Mesendoderm (in vitro differentiated cells): ENCODE results near the gene FRRS1.

Experiments used
- DNase-seq: peaks from one replicate; pipeline ENCODE4 v3.0.0; 2013
- H2AK5ac ChIP-seq: 2 replicates; pipeline ENCODE4 v1.6.1; 2013; ENCODE audit warnings: low read length, inconsistent platforms
- H2BK120ac ChIP-seq: 2 replicates; pipeline ENCODE4 v1.6.1; 2013; ENCODE audit warnings: low read depth, mild to moderate bottlenecking, low read length, moderate library complexity, mixed read lengths
- H2BK15ac ChIP-seq: replicated peaks from 2 replicates; pipeline ENCODE4 v1.6.1; 2013; ENCODE audit warnings: low read depth, mild to moderate bottlenecking, moderate library complexity
- H2BK5ac ChIP-seq: 2 replicates; pipeline ENCODE4 v1.6.1; 2013; ENCODE audit warnings: low read length, inconsistent platforms
- H3K18ac ChIP-seq: 2 replicates; pipeline ENCODE4 v1.6.1; 2013; ENCODE audit warnings: mild to moderate bottlenecking, low read length, mixed read lengths
- H3K23ac ChIP-seq: one replicate; pipeline ENCODE4 v1.6.1; 2013; ENCODE audit warnings: low read length
- H3K27ac ChIP-seq: 2 replicates; pipeline ENCODE4 v1.5.1; 2013; ENCODE audit warnings: low read depth, mild to moderate bottlenecking, inconsistent platforms, low read length, moderate library complexity
- H3K27me3 ChIP-seq: 2 replicates; pipeline ENCODE4 v1.6.1; 2013; ENCODE audit warnings: low read length, control low read depth, mild to moderate bottlenecking, inconsistent platforms; ENCODE audit not compliant: insufficient read depth, poor library complexity
- H3K36me3 ChIP-seq: 2 replicates; pipeline ENCODE4 v1.6.1; 2013; ENCODE audit warnings: low read length, inconsistent platforms; ENCODE audit not compliant: control insufficient read depth, insufficient read depth
- H3K4ac ChIP-seq: one replicate; pipeline ENCODE4 v1.6.1; 2013; ENCODE audit warnings: low read depth, mild to moderate bottlenecking, low read length, moderate library complexity
- H3K4me1 ChIP-seq: 2 replicates; pipeline ENCODE4 v1.6.1; 2013; ENCODE audit warnings: low read depth, low read length, inconsistent platforms; ENCODE audit not compliant: control insufficient read depth
- H3K4me2 ChIP-seq: 2 replicates; pipeline ENCODE4 v1.6.1; 2013; ENCODE audit warnings: low read length
- H3K4me3 ChIP-seq: 2 replicates; pipeline ENCODE4 v1.5.1; 2013; ENCODE audit warnings: mild to moderate bottlenecking, low read length
- H3K56ac ChIP-seq: one replicate; pipeline ENCODE4 v1.6.1; 2013; ENCODE audit warnings: low read length
- H3K79me1 ChIP-seq: 2 replicates; pipeline ENCODE4 v1.6.1; 2013; ENCODE audit warnings: low read length, inconsistent platforms
- H3K79me2 ChIP-seq: 2 replicates; pipeline ENCODE4 v1.6.1; 2013; ENCODE audit warnings: mild to moderate bottlenecking, low read length; ENCODE audit not compliant: control insufficient read depth, insufficient read depth
- H3K9ac ChIP-seq: 2 replicates; pipeline ENCODE4 v1.6.1; 2013; ENCODE audit warnings: low read length, inconsistent platforms
- H4K5ac ChIP-seq: one replicate; pipeline ENCODE4 v1.6.1; 2013; ENCODE audit warnings: low read length
- H4K8ac ChIP-seq: one replicate; pipeline ENCODE4 v1.6.1; 2013; ENCODE audit warnings: low read depth, mild to moderate bottlenecking, control low read depth, low read length, moderate library complexity
- WGBS: extraction: QIAGEN DNeasy Blood & Tissue Kit; methylation state at CpG from one replicate; pipeline ENCODE4 v1.1.7; 2013; ENCODE audit warnings: low lambda C conversion rate, missing lambda C conversion rate; ENCODE audit not compliant: insufficient coverage; ENCODE audit errors: extremely low coverage; 5-methylcytosine and 5-hydroxymethylcytosine counted together

The FRRS1 gene

GRCh38 chr1:99749504-99750347 is 16.7 kb downstream of the FRRS1 start:
- Histone ChIP-seq H4K5ac (no peak overlapping the region), H3K79me2 (peaks cover 1% of the 10 kb centered on the region), H2AK5ac (no peak overlapping the region), H2BK15ac (no peak overlapping the region), H3K56ac (no peak overlapping the region), H3K23ac (no peak overlapping the region), H3K4me3 (no peak overlapping the region), H3K4me1 (no peaks in the 10 kb centered on the region), H3K27me3 (no peaks in the 10 kb centered on the region), H3K4me2 (no peak overlapping the region), H3K4ac (no peak overlapping the region), H3K36me3 (no peaks in the 10 kb centered on the region), H3K27ac (no peak overlapping the region), H3K79me1 (peaks cover 3% of the 10 kb centered on the region), H3K18ac (no peak overlapping the region), H2BK5ac (no peak overlapping the region), H4K8ac (no peak overlapping the region), H2BK120ac (no peak overlapping the region), H3K9ac (no peak overlapping the region)
- DNase-seq: no peak
- WGBS: no CpG with 5 or more reads among the region's 2 CpGs

DNA sequence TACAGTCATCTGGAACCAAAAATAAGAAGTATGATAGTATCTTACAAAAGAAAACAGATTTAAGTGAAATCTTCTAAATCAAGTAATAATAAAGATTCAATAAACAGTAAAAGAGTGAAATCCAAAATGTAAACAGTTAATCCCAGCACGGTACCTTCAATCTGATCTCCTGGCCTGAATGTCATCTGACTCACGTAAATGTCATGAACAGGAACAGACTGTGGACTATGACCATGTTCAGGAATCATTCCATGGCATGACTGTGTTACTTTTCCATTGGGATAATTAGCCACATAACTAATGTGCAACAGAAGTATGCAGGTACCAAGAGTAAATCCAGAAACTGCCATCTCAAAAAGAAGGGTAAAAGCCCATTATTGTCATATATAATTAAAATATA is 18.0 kb downstream of the FRRS1 start:
- H3K36me3 ChIP-seq: no peaks in the 10 kb centered on the region
- no peak for DNase-seq
- no peak overlapping the region for H3K18ac ChIP-seq
- no peak overlapping the region for H3K9ac ChIP-seq
- no peak overlapping the region for H3K23ac ChIP-seq
- H3K4me1 ChIP-seq: no peaks in the 10 kb centered on the region
- H3K56ac ChIP-seq: no peak overlapping the region
- H3K27me3 ChIP-seq: no peaks in the 10 kb centered on the region
- no peak overlapping the region for H3K27ac ChIP-seq
- no peak overlapping the region for H2BK120ac ChIP-seq
- H3K4me3 ChIP-seq: no peak overlapping the region
- no peak overlapping the region for H4K8ac ChIP-seq
- no peak overlapping the region for H2AK5ac ChIP-seq
- H3K79me1 ChIP-seq: peaks cover 2% of the 10 kb centered on the region
- H3K4me2 ChIP-seq: no peak overlapping the region
- H3K4ac ChIP-seq: no peak overlapping the region
- H2BK5ac ChIP-seq: no peak overlapping the region
- no peak overlapping the region for H2BK15ac ChIP-seq
- no peak overlapping the region for H4K5ac ChIP-seq
- WGBS: no CpG with 5 or more reads among the region's 2 CpGs
- no peaks in the 10 kb centered on the region for H3K79me2 ChIP-seq

- no peak overlapping the region for H3K4ac ChIP-seq
- no peak overlapping the region for H3K18ac ChIP-seq
- no peaks in the 10 kb centered on the region for H3K4me1 ChIP-seq
- H2BK5ac ChIP-seq: no peak overlapping the region
- H3K4me3 ChIP-seq: no peak overlapping the region
- H3K56ac ChIP-seq: no peak overlapping the region
- no peaks in the 10 kb centered on the region for H3K27me3 ChIP-seq
- peaks cover 2% of the 10 kb centered on the region for H3K79me1 ChIP-seq
- H3K79me2 ChIP-seq: no peaks in the 10 kb centered on the region
- WGBS: no CpG with 5 or more reads among the region's 2 CpGs
- H3K9ac ChIP-seq: no peak overlapping the region
- no peak overlapping the region for H2AK5ac ChIP-seq
- H3K23ac ChIP-seq: no peak overlapping the region
- H3K36me3 ChIP-seq: no peaks in the 10 kb centered on the region
- H4K8ac ChIP-seq: no peak overlapping the region
- H4K5ac ChIP-seq: no peak overlapping the region
- DNase-seq: no peak
- H3K27ac ChIP-seq: no peak overlapping the region
- H3K4me2 ChIP-seq: no peak overlapping the region
- no peak overlapping the region for H2BK120ac ChIP-seq
- H2BK15ac ChIP-seq: no peak overlapping the region
Measured at GRCh38 chr1:99745684-99746083, 20.8 kb downstream of the FRRS1 start.

DNA sequence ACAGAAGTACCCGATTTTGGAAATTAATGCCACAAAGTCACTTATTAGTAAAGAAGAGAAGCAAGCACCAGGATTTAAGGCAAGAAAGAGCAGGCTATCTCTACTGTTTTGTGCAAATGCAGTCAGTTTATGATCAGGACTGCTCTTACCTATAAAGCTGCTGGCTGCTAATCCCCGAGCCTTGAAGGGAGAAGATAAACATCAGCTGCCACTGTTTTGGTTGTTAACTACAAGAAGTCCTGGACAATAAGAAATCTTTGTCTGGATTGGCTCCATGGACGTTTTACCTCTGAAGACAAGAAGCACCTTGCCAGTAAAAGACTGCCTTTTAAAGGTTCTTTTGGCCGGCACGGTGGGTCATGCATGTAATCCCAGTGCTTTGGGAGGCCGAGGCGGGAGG is 21.4 kb downstream of the FRRS1 start:
- no peak for DNase-seq
- no peak overlapping the region for H2BK120ac ChIP-seq
- no peaks in the 10 kb centered on the region for H3K27me3 ChIP-seq
- no peak overlapping the region for H3K23ac ChIP-seq
- no peak overlapping the region for H4K8ac ChIP-seq
- no peaks in the 10 kb centered on the region for H3K4me1 ChIP-seq
- H3K4ac ChIP-seq: no peak overlapping the region
- H3K79me1 ChIP-seq: peaks cover 2% of the 10 kb centered on the region
- no peaks in the 10 kb centered on the region for H3K36me3 ChIP-seq
- no peak overlapping the region for H2BK15ac ChIP-seq
- H2AK5ac ChIP-seq: no peak overlapping the region
- H4K5ac ChIP-seq: no peak overlapping the region
- no peak overlapping the region for H3K56ac ChIP-seq
- H3K79me2 ChIP-seq: no peaks in the 10 kb centered on the region
- no peak overlapping the region for H3K4me2 ChIP-seq
- no peak overlapping the region for H3K18ac ChIP-seq
- no peak overlapping the region for H3K4me3 ChIP-seq
- no peak overlapping the region for H3K27ac ChIP-seq
- no peak overlapping the region for H3K9ac ChIP-seq
- WGBS: no CpG with 5 or more reads among the region's 7 CpGs
- H2BK5ac ChIP-seq: no peak overlapping the region

DNA sequence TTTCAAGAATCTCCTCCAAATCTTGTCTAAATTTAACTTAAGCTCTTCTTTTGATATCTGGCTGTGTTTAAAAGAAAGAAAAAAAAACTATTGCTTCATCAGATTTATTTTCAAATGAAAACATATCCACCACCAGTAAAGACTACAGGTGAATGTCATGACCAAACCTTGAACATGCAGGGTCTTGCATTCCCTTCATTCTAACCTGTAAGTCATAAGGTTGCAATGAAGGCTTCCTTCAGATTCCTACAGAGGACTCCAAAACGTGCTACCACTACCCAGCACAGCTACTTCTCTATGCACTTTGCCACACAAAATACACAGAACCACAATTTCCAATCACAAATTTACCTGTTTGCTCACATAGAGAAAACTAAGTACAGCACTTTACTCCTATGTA is 26.3 kb downstream of the FRRS1 start:
- Histone ChIP-seq H3K36me3 (no peaks in the 10 kb centered on the region), H3K4me1 (no peaks in the 10 kb centered on the region), H2BK5ac (no peak overlapping the region), H2AK5ac (no peak overlapping the region), H3K79me2 (no peaks in the 10 kb centered on the region), H3K4me2 (no peak overlapping the region), H4K8ac (no peak overlapping the region), H2BK15ac (no peak overlapping the region), H3K4me3 (no peak overlapping the region), H4K5ac (no peak overlapping the region), H3K56ac (no peak overlapping the region), H3K27me3 (no peaks in the 10 kb centered on the region), H3K79me1 (no peaks in the 10 kb centered on the region), H3K18ac (no peak overlapping the region), H3K4ac (no peak overlapping the region), H3K23ac (no peak overlapping the region), H3K27ac (no peak overlapping the region), H2BK120ac (no peak overlapping the region), H3K9ac (no peak overlapping the region)
- no CpG with 5 or more reads among the region's 1 CpG for WGBS
- DNase-seq: no peak
